COLO668 (cell line): ENCODE data around the gene TSPAN4.

ENCODE experiments used
- DNase-seq: peaks from one replicate; lab custom pipeline; 2025; ENCODE audit not compliant: unreplicated experiment; lab: John Stamatoyannopoulos, UW

TSPAN4 gene

DNA sequence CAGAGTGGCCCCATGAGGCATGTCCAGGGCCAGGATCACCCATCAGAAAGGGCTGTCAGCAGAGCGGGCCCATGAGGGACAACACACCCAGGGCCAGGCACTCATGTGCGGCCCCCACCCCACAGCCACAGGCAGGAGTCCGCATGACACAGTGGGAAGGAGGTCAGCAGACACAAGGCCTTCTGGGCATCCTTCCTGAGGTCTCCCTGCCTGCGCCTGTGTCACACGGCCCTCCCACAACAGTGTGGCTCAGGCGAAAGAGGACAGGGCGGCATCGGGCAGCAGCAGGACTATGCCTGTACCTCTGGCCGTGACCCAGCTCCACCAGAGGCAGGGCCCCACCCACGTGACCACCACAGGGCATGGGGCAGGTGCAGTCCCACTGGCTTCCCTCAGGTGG is 40.9 kb downstream of the TSPAN4 start:
- DNase-seq = no peak

DNA sequence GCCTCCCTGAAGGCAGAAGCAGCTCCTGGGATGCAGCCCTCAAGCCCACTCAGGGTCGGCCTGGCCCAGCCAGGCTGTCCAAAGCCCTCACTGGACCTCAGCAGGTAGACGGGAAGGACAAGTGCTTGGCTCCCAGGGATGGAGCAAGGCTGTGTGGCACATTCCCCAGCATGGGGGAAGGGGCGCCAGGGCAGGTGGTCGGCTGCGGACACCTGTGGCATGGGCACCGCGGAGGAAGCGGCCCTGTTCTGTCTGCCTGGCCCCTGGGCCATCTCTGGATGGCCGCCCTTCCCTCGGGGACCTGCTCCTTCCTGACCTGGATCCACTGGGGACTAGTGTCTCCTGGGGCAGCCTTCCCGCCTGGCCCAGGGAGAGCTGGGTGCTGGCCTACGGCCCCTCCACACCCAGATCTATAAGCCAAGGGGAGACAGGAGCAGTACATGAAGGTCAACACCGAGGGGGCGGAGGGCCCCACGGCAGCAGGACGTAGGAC is 42.0 kb downstream of the TSPAN4 start:
- no peak for DNase-seq

DNA sequence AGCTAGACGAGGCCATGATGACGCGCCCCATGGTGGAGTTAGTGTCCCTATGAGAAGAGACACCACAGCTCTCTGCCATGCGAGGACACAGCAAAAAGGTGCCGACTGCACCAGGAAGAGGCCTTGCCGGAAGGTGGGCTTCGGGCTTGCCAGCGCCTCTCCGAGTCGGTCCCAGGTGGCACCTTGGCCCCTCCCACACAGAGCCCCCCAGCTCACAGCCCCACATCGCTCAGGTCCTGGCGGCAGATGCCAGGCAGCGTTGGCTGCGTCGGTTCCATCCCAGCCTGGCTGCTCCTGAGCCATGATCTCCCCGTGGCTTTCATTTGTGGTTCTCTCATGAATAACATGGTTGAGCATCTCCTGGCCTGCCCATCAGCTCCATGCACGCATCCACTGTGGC is 43.9 kb downstream of the TSPAN4 start:
- no peak for DNase-seq

DNA sequence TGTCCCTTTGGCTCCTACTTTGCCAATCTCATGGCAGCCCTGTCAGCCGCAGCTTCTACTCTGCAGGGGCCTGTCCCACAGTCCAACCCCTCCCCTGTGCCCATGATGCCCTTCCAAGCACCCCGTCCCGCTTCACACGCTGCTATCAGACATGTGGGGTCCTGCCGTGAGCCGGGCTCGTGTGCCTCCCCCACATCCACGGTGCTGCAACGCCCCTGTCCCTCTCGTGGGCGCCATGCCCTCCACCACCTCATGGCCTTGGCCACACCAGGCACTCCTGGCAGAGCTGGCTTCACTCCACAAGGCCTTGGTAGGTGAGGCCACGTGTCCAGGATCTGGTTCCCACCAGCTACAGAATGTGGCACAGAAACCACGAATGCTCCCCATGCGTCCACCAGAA is 44.9 kb downstream of the TSPAN4 start:
- DNase-seq = no peak

DNA sequence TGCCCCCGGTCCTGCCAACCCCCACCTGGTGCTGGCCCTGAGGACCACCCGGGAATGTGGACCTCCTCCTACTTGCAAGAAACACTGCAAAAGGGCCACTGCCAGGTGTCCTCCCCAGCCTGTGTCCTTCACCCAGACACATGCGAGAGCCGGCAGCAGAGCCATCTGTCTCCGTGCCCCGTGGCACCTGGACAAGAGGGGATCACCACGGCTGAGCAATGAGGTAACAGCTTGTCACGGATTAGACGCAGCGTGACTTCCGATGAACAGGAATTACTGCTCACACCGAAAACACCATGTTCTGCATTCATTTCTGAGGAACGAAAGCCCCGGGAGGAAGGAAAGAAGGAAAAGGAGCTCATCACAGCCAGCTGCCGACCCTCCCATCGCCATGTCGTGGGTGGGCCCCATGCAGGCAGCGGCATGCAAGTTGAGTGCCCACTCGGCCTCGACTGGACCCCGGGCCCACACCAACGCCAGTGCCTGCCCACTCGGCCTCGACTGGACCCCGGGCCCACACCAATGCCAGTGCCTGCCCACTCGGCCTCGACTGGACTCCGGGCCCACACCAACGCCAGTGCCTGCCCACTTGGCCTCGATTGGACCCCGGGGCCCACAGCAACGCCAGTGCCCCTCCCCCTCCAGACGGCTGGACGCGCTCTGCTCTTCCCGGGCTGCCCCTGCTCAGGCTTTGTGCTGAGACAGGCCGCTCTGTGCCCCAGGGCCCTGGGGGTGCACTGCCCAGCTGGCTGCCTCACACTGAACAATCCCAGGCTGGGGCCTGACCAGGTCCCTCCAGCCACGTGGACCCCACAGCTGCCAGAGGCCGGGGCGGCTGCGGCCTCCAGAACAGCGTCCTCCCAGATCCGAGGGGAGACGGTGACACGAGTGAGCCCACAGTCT is 45.9 kb downstream of the TSPAN4 start:
- no peak for DNase-seq

- no peak for DNase-seq
Observed at GRCh38 chr11:889257-889656, 46.6 kb downstream of the TSPAN4 start.

GRCh38 chr11:889687-890475 is 47.2 kb downstream of the TSPAN4 start:
- DNase-seq = no peak

DNA sequence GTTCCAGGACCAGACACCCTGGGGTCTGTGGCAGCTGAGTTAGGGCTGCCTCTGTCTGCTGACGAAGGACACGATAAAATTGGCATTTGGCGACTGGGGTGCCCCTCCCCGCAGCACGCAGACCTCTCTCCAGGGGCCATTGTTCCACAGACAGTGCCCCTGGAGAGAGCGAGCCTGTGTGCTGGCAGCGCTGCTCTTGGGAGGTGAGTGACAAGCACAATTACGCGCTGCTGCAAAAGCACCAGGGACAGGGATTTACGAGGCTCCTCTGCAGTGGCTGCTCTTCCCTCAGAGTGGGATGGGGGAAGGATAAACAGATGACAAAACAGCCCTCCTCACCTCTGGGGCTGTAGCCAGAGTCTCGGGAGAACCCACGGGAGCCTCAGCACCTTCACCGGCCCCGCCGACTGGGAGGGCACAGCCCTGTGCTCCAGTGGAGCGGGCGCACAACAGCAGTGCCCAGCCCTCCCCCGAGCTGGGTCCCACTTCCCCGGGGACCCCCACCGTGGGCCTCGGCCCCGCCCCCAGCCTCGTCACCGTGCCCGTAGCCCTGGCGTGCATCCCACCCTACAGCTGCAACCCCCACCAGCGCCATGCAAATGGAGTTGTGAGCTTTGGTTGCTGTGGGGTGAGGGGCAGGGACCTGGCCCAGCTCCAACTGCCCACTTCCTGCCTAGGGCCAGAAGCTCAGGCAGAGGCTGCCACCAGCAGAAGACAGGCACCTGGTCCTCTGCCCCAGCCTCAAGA is 48.3 kb downstream of the TSPAN4 start:
- no peak for DNase-seq

GRCh38 chr11:893008-893654 is 50.5 kb downstream of the TSPAN4 start:
- DNase-seq = no peak

- no peak for DNase-seq
Observed at GRCh38 chr11:894575-895201, 52.0 kb downstream of the TSPAN4 start.

DNA sequence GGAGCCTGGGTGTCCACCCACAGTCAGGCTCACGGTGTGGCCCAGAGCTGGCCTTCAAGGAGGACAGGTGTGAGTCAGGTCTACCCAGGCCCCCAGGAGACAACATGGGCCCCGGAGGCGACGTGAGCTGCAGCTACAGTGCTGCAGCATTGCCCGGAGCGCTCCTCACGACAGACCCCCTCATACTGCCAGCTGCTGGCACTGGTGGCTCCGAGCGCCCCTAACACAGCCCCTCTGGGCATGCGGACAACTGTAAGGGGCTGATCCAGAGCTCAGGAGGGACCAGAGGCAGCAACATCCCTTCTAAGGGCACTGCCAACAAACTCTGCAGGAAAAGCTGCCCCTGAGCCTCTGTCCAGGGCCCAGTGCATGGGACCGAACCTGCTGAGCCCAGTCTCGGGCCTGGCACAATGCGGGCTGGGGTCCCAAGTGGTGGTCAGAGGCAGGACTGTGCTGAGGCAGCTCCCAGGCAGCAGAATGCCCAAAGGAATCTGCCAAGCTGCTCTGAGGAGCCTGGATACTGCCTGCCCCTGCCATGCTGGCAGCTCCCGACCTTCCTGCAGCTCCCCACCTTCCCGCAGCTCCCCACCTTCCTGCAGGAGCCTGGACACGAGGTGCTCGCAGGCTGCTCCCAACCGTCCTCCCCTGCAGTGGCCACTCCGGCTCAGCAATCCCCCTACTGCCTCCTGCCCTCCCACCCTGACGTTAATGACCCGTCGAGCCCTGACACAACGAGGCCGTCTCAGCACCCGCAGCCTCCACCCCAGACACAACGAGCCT is 52.9 kb downstream of the TSPAN4 start:
- no peak for DNase-seq

DNA sequence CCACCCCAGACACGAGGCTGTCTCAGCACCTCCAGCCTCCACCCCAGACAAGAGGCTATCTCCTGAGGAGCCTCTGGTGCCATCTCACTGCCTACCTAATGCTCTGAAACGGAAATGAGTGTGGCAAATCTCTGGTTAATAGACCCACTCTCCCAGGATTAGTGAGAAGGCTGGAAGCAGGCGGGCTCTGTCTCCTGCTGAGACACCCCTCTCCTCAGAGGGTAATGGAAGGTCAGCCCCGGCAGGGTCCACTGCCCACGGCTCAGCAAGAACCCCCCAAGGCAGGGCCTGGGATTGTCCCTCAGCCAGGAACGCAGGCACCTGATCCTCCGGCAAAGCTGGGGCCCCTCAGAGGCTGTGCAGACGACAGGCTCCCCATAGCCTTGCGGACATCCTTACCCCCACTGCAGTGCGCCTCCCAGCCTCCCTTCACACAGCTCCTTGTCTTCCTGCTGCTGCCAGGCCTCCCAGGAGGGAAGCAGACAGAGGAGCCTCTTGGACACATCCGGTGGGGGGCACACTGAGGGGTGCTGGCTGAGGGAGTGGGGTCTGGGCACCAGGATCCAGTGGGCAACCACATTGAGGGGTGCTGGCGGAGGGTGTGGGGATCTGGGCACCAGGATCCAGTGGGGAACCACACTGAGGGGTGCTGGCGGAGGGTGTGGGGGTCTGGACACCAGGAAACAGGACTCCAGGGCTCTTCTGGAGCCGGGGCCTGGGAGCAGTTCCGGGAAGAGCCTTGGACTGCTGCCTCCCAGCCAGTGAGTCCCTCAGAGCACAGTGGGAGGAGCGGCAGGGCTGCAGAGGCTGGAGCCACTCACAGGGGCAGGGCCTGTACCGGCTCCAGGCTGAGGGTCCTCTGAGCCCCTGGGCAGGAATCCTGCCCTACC is 54.8 kb downstream of the TSPAN4 start:
- DNase-seq = no peak

DNA sequence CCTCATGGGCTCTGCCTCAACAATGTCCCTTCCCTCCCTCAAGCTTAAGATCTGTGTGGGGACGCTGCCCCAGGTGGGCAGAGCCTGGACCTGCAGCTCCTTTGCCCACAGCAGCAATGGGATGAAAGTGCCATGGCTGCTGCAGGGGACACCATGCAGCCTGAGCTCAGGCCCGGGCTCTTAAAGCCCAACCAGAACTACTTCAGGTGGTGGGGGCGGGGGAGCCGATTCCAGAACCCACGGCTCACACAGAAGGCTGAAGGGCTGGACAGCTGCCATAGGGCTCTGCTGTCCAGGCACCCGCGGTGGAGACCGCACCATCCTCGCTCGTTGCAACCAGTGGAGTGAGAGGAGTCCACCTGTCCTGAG is 55.5 kb downstream of the TSPAN4 start:
- no peak for DNase-seq

- DNase-seq = no peak
Observed at GRCh38 chr11:898540-899190, 56.0 kb downstream of the TSPAN4 start.

GRCh38 chr11:899724-900123 is 57.1 kb downstream of the TSPAN4 start:
- DNase-seq = no peak

- DNase-seq = no peak
Observed at GRCh38 chr11:900545-900944, 57.9 kb downstream of the TSPAN4 start.

DNA sequence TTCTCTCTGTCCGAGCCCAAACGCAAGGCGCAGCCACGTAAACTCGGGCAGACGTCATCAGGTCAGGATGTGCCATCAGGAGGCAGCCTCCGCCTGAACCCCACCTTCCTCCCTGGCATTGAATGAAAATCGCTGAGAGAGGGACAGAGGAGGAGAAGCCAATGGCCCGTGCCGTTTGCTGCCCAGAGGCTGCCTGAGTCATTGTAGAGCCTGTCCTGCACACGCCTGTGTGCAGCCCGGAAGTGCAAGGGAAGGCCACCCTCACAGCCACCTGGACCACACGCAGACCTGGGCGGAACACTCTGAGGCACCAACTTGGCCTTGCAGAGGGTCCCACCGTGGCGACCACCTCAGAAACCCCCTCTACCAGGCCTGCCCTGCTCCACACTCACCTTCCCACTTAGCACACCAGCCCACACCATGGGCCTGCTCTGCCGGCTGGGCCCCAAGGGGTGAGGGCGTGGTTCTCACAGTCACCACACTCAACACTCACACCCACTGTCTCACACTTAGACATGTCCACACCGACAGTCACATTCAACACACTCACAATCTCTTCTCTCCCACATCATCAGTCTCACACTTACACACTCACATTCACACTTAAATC is 58.9 kb downstream of the TSPAN4 start:
- DNase-seq = no peak

GRCh38 chr11:904380-904779 is 61.7 kb downstream of the TSPAN4 start:
- no peak for DNase-seq
